NCI-H526 (cell line): ENCODE measurements around the gene PIP4P1.

Experiments used
- DNase-seq, 2 experiments: peaks; one replicate each; lab custom pipeline; 2025; lab: John Stamatoyannopoulos, UW

PIP4P1 gene

DNA sequence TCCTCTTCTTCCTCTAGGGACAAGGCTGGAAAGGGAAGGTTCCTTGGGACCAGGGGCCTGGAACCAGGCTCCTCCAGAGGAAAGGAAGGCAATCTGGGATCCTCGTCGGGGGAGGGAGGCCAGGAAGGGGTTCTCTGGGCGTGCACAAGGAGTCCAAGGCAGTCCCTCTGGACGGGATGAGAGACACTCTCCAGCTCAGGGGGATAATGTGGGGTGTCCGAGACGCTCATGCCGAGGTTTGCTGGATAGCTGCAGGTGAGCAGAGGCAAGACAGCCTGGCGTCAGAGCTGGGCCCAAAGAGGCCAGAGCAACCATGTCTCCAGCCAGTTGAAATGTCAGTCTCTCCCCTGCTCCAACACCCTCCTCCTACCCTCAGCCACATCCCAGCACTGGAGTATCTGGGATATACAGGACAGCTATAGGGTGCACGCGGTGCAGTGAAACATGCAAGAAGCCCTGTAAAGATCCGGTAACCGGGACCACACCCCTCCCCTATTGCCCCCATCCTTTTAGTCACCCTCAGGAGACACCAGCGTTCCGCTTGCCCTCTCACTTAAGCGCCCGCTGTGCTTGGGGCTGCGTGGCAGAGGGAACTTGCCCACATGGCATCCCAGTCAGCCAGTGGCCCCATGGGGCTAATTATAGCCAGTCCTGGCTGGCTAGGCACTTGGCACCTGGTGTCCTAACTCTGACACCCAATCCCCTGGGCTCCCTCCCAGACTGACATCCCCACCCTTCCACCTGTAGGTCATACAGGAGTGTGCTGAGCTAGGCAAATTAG, 25.5 kb downstream of the PIP4P1 start, which contains the start of gene KLHL33:
Gene KLHL33 (minus strand): TSS at position 585 of the 781 bp plus-strand sequence. CDS start 355 bp downstream, at position 230.
- DNase-seq: peak; percentile 15 to 61

DNA sequence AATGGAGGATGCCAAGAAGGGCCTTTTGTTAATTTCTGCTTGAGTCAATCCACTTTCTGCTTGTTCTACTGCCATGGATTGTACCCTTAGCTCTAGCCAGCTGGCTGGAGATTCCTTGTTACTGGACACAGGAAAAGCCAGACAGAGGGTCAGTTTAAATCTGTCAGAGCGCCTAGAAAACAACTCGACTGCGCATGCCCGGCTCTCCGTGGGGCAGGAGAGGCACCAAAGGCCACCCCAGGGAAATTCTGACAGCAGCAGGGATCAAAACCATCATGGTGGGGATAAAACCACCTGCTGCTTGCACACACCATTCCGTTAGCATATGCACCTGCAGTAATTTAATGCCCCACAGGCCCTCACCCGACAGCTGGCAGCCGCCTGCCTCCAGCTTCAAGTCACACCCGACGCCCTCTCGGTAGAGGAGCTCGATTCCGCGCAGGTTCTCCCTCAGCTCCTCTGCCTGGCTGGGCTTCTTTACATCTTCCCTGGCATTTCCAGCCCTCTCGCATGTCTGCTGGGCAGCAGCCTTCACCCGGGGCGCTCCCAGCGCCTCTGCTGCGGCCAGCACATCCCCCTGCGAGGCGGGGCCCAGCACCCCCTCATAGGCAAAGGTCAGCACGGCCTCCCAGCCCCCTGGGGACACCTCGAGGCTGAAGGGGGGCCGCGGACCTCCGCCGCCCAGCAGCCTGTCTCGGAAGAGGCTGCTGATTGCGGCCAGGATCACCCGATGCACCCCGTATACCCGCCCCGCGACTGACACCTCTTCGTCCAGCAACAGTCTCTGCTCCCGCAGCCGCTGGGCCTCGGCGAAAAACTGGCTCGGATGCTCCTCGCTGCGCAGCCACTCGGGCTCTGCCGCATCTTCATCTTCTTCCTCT, 26.3 kb downstream of the PIP4P1 start:
- DNase-seq: peak in 1 of 2 experiments; percentile 7

DNA sequence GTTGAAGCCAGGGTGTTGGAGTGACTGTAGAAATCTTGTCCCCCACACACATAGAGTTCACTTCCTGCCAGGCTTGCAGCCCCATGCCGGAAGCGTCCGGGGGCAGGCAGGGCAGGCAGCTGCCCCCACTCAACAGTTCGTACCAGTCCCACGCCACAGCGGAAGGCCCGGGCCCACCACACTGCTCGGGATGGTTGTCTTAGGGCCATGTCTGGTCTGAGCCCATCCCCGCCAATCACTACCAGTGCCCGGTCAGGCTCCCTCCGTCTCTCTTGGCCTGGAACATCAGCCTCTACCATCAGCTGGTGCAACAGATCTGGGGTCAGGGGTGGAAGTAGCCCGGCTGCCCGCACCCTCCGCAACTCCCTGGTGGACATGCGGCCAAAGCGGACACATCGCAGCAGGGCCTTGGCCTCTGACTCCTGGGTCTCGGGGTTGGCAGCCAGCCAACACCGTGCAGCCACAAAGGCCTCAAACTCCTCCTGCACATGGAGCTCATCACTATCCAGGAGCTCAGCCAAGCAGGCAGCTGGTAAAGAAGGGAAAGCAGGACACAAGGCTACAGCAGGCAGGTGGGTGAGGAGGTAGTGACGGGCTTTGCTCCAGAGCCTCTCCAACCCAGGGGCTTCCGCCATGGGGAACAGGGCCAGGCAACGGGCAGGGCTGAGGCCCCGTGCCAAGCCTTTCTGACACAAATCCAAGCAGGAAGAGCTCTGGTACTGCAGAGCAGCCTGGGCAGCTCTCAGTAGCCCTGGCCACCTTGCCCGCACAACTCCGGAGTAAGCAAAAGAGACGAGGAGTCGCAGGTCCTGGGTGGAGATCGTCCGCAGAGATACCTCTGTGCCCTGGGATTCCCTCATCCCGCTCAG, 31.2 kb downstream of the PIP4P1 start:
- no peak for DNase-seq

DNA sequence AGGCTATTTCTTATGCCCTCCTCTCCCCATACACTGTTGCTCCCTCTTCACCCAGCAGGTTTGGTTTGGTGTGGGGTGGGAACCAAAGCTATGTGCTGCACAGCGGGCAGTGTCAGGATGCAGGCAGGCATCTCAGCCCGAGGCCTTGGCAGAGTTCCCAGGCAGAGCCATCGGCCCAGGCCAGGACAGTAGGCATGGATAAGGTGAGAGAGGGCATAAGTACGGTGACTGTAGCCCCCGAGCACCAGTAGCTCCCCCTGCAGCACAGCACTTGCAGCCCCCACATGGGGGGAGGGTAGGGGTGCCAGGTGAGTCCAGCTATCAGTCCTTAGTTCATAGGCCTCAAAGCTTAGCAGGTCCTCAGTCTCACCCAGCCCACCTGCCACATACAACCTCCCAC, 32.4 kb downstream of the PIP4P1 start:
- DNase-seq: no peak

DNA sequence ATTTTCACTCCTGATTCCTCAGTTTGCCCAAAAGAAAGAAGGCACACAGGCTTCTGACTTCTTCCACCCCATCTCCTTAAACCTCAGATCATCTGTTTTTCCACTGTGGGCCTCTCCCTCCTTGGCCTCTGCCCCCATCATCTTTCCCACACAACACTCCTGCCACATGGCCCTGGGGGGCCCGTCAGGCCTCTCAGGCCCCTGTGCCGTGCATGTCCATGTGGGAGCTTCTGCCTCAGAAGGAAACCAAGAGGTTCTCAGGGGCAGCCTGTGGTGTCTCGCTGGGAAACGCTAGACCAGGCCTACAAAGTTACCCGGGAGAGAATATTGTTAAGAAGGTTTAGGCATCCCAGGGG, 33.2 kb downstream of the PIP4P1 start:
- no peak for DNase-seq

DNA sequence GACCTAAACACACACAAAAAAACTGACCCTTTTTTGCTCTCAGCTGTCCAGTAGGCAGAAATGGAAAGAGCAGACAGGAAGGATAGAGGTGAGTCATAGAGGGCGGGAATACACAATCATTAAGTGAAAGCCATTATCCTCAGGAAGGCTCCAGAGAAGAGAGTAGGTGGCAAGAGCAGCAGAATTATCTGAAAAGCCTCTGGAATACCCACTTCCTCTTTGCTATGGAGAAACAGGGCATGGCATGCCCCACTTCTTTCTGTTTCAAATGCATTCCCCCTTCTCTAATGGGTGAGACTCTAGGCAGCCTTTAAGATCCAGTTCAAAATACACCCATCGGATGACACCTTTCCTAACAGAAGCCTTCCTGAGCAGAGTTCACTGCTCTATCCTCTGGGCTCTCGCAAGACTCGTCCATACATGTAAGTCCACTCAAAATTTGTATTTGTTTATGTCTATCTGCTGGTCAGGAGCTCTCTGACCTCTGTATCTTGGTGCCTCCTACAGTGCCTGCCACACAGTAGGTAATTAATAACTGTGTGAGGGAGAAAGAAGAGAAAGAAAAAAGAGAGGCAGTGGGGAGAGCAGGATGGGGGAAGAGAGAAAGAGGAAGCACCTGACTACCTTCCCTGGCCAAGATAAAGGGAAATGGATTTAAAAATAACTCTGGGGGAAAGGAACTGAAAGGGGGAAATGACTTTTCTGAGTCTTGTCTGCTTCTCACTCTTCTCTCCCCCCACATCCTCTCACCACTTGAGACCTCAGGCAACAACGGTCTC, 33.8 kb downstream of the PIP4P1 start:
- no peak for DNase-seq

DNA sequence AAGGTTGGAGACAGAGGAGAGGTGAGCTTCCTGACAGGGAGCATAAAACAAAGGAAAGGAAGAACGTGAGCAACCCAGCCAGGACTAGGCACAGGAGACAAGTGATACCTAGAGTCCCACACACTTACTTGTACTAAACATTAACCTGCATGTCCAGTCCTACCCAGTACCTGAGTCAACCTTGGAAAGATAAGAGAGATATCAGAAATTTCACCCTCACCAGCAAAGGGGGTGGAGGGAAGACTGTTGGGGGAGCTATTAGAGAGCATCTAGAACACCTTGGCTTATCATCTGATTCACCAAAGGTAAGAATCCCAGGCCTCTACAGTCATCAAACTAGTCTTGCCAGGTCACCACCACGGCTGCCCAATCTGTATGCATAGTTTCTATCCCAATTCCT, 36.4 kb downstream of the PIP4P1 start:
- DNase-seq: no peak

DNA sequence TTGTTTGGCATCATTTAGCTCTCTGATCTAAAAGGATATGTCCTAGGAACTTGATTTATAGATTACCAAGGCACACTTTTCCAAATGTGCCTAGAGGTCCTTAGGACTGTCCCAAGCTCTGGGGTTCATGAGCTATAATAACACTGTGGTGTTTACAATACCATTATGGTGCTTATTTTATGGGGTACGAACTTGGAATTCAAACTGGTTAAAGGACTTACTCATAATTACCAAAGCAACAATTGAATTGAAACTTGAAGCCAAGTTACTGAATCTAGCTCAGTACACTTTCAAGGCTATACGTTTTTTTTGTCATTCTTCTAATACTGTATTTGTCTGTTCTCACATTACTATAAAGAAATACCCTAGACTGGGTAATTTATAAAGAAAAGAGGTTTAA, 38.3 kb downstream of the PIP4P1 start:
- no peak for DNase-seq

DNA sequence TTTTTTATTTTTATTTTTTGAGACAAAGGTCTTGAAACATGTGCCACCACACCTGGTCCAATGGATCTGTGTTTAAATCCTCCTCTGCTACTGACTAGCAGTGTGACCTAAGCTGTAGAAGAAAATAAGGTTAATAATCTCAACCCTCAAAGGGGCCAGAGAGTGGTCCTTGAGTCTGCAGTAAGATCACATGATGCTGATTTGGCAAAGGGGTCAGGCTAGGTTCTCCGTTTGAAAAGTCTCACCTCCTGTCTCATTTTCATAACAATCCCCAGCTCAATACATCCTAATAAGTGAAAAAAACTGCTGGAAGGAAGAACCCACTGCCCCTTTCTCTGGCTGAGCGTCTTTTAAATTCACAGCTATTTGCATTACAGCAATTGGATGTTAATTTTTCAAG, 40.0 kb downstream of the PIP4P1 start:
- DNase-seq: no peak

DNA sequence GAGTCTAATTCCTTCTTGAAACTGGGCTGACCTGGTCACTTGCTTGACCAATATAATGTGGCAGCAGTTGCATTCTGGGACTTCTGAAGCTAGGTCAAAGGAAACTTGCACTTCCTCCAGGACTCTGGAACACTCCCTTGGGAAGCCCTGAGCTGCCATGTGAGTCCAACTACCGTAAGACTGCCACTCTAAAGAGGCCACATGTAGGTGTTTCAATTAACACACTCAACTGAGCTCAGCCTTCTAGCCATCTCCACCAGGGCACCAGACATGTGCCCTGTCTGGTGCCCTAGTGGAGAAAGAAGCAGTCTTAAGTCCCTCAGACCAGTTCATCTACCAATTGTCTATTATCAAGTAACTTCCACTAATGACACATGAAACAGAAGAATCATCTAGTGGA, 41.8 kb downstream of the PIP4P1 start:
- DNase-seq: no peak

DNA sequence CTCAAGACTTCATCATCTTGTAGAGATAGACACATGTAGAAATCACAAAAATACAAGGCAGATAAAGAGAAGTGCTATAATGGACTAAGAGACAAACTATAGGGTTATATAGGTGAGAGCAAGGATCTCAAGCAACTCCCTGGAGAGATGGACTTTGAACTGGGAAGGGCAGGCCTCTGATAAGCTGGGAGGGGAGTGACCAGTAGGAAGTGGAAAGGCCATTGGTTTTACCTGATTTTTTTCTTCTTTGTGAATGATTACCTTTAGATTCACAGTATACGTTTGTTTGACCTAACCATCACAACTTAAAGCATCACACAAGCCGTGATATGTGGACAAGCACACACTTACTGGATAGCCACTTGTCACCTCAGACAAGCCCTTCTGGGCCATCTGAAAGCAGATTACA, 42.7 kb downstream of the PIP4P1 start:
- no peak for DNase-seq

DNA sequence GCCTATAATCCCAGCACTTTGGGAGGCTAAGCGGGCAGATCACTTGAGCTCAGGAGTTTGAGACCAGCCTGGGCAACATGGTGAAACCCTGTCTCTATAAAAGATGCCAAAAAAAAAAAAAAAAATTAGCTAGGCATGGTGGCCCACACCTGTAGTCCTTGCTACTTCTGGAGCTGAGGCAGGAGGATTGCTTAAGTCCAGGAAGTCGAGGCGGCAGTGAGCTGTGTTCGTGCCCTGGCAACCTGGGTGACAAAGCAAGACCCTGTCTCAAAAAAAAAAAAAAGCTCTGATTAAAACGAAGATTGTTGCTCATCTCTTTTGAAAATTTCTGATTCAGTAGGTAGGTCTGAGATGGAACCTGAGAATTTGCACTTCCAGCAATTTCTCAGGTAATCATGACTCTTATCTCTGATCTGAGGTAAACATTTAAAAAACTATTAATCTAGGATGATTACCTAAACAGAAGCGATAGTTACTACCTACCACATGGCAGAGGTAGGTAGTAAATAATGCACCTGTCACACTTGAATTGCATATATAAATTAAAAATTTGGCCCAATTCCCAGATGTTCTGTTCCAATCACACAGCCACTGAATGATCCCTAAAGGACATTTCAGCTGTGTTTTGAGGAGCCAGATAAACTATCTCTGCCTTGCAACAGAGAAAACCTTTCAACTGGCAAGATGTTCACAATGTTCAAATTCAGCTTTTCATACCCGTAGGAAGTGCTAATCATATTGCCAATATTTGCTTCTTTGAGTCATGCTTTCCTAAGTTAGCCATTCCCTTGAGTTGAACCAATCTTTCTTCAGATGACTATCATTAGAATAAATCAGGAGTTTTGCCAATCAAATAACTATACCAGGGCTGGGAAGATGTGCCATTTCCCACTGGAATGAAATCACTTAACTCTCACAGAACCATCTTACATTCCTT, 43.7 kb downstream of the PIP4P1 start:
- no peak for DNase-seq

DNA sequence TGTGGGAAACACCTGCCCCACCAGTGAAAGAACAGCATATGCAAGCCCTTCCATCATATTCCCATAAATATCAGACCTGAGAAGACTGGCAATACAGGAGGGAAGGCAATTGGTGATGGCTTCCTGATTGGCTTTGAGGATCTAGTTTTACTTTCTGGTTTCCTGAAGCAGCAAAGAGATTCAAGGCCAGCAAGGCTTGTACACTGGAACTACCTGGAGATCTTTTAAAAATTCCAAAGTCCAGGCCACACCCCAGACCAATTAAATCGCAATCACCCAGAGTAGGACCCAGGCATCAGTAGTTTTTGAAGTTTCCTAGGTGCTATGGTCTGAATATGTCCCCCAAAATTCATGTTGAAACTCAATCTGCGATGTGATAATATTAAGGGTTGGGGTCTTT, 45.0 kb downstream of the PIP4P1 start:
- DNase-seq: no peak

DNA sequence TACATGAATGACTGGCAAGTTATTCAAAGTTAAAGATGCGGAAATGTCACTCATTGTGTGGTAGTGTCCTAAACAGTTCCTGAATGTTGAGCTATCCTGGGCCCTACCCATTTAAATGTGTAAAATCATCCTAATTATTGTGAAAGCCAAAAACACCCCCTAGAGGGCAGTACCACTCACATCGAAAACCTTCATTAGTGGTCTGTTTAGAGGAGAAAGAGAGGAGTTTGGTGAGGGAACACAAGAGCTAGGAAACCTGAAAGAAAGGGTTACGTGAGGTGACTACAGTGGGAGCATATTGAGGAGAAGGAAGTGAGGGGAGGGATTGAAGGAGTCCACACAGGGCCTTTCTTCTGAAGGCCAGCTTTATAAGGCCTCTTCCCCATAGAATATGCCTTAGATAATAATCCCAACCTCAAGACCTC, 45.4 kb downstream of the PIP4P1 start:
- peak; percentile 27 to 57 for DNase-seq

DNA sequence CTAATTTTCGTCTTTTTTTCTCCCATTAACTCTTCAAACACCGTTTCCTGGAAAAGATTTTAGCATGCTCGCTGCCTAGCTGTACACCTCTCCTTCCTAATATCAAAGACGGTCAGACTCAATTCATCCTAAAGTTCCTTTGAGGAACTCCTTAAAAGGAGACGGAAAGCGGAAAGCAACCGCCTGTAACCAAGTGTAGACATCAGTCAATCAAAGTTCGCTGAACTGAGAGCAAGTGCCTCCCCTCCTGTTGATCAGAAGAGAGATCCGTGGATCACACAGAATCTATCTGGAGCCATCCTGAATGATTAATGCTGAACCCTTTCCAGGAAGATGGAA, 47.5 kb downstream of the PIP4P1 start:
- peak in 1 of 2 experiments; percentile 28 for DNase-seq

DNA sequence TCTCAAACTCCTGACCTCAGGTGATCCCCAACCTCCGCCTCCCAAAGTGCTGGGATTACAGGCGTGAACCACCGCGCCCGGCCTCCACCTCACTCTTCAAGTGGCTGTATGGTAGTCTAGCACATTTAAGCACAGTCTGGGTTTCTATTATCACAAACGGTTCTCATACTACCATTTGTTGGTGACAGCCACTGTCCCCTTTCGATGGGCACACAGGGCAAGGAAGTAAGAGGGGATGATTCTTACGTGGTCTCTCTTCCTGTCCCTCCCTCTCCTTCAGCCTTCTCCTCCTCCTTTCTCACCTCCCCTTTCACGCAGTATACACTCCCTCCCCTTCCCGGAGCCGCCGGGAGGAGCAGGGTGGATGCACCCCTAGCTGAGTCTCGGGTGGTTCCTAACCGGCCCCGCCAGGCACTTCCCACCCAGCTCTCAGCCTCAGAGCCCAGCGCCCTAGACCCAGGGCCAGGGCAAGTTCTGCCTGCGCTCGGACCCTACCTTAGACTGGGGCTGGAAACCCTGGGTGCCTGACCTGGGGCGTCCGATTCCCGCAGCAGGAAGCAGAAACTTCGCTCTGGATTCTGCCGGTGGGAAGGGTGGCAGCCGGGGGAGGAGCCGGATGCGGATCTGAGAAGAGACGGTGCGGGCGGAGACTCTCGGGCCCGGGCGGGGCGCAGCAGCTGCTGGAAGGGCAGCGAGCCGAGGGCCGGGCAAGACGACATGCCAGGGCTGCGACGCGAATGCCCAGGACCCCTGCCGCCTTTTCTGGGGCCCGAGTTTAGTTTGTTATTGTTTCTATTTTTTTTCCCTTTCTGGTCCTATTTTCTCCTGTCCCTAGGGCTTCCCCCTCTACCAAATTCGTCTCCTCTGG, 48.1 kb downstream of the PIP4P1 start, which contains the start of gene TEP1:
Gene TEP1 (minus strand): TSS at position 626 of the 868 bp plus-strand sequence. CDS start 5,062 bp downstream, outside the sequence.
- peak; percentile 62 to 91 for DNase-seq

DNA sequence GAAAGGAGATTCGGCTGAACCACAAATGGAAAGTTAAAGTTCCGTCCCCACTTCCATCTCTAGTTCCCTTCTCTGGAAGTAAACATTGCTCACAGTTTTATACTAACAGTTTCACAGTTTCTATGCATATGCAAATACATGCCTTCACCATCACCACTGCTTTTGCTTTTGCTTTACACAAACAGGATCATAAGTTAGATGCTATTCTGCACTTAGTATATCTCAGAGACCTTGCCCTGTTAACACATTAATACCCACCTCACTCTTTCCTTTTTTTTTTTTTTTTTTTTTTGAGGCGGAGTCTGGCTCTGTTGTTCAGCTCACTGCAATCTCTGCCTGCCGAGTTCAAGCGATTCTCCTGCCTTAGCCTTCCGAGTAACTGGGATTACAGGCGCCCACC, 48.8 kb downstream of the PIP4P1 start:
- DNase-seq: peak in 1 of 2 experiments; percentile 29

DNA sequence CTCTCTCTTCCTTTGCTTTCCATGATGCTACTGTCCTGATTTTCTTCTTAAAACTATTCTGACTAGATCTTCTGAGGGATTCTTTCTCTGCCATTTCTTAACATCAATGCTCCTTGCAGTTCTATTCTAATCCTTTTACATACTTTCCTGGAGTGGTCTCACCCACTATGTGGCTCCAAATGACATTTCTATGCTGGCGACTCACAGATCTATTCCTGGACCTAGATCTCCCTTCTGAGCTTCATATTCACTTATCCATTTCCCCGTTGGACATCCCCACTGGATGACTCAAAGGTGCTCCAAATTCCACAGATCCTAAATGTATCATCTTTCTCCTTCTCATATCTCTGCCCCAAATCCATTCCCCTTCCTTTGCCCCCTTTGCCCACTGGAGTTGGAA, 52.0 kb downstream of the PIP4P1 start:
- no peak for DNase-seq
